GM12891 (cell line): ENCODE results near the gene HAUS3.

ENCODE experiments used
- PAX5 ChIP-seq: IDR thresholded peaks from 2 replicates; pipeline ENCODE4 v1.6.1; 2011; ENCODE audit warnings: low read length, moderate library complexity, mild to moderate bottlenecking; ENCODE audit not compliant: insufficient read depth, severe bottlenecking
- POLR2A ChIP-seq: IDR thresholded peaks from 2 replicates; pipeline ENCODE4 v1.6.1; 2011; ENCODE audit warnings: low read depth, low read length, control low read depth
- POLR2AphosphoS5 ChIP-seq: IDR thresholded peaks from 2 replicates; pipeline ENCODE4 v1.6.1; 2011; ENCODE audit warnings: low read depth, low read length, control low read depth
- POU2F2 ChIP-seq: IDR thresholded peaks from 2 replicates; pipeline ENCODE4 v1.6.1; 2011; ENCODE audit warnings: low read depth, mild to moderate bottlenecking, control low read depth, low read length, moderate library complexity
- SPI1 ChIP-seq: IDR thresholded peaks from 2 replicates; pipeline ENCODE4 v1.6.1; 2011; ENCODE audit warnings: low read depth, low read length, control low read depth
- TAF1 ChIP-seq: IDR thresholded peaks from 2 replicates; pipeline ENCODE4 v1.6.1; 2011; ENCODE audit warnings: low read depth, low read length, control low read depth

DNA sequence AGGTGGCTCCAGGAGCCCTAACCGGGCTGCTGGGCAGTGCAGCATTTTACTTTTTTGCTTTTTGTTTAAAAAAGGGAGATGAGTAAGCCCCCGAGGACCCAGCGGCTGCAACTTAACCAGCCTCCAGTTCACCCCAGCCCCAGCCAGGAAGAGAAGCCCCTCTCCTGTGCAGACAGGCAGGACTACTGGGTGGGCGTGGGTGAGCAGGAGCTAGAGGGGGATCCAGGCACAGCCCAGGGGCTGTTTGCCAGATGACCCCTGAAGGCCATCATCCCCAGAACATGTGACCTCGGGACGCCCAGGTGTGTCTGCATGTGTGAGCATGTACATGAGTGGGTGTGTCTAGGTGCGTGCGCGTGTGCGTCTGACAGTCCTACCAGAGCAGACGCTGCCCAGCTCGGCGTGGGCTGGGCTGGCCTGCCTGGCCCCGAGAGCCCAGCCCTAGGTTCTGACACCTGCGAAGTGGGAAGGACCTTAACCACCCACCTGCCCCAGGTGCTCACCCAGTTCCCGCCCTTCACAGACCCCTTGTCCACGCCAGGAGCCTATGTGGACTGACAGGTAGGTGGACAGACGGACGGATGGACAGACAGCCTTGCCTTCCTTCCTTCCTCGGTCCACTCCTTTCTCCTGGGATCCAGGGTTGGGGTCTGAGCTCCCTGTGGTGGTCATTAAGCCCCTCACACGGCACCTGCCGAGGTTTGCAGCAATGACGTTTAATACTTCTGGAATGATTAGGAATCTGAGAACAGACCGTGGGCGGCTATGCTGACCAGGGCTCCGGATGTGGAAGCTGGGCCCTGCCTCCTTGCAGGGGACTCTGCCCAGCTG is 7.8 kb upstream of the HAUS3 start:
- no peak for TF ChIP-seq POLR2A
- TF ChIP-seq PAX5 = no peak
- no peak for TF ChIP-seq POLR2AphosphoS5
- no peak for TF ChIP-seq TAF1
- no peak for TF ChIP-seq POU2F2
- no peak for TF ChIP-seq SPI1
